ENCODE data around the gene CDR2.
"Not testable (repeated sequence)": the region's sequence is repeated elsewhere in the genome, so short reads cannot be mapped to it uniquely, and the experiment has no call there.

CDR2 gene

DNA sequence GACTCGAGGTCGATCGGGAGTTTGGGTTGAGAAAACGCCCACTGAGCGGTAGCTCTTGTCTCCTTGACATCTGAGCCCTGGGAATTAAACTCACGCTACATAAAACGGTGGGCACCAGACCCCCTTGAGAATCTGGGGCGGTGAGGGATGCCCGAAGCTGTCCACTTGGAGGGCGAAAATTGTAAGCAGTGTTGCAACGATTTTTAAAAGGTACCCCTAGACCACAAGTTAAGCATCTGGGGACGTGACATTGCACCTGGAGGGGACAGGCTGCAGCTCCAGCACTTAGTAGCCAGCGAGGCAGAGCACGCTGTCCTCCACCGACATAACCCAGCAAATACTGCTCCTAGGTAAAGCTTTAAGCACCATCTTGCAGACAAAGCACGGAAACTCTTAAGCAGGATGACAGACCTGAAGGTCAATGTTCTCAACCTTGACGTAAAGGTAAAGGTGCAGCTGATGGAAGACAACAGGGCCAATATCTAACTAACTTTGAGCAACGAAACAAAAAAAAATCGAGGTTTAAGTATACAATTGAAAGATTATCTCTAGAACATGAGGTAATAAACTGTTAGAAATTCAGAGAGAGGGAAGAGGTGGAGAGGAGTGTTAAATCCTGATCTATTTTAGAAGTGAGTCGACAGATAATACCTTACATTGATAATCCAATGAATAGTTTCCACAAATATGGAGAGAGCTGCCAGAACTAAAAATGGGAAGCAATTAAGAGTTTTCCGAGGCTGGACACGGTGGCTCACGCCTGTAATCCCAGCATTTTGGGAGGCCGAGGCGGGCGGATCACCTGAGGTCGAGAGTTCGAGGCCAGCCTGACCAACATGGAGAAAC is 921 bp upstream of the CDR2 start:
- no peak for DNase-seq

- peak; percentile 34 for DNase-seq
These were observed 633 bp downstream of the CDR2 start for GRCh38 chr16:22373662-22374310.

GRCh38 chr16:22372882-22373661 is 1.3 kb downstream of the CDR2 start:
- DNase-seq, result no peak

DNA sequence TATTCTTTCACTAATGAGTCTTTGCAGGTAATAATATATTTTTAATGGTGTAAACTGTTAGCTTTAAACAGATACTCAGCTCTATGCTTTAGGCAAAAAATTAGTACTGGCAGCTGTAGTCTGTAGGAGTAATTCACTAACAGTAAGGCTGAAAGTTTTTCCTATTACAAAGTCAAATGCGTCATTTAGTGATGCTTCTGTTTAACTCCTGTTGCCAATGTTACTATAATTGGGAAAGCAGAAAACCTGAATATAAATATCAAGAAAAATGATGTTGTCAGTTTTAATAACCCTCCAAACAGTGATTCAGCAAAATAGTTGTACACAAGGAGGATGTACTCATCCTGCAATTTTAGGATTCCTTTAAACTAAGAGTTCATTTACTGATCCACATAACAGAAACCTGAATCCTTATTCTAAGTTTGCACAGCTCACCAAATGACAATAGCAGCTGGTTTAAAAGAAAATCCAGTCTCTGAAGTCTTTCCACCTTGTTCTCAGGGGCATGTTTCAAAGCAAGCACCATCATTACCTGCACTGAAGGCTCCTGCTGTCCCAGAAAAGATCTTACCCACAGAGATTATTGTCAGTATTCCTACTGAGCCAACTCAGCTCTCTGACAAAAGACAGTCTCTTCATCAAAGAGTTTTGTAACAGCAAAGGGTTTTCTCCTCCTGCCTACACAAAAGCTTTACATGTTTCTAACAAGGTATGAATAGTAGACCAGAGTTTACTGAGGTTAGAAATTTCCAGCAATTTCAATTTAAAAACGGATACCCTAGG is 4.2 kb downstream of the CDR2 start:
- DNase-seq, result no peak

- no peak for DNase-seq
These were observed 5.1 kb downstream of the CDR2 start for GRCh38 chr16:22369221-22369811.

GRCh38 chr16:22368200-22368826 is 6.1 kb downstream of the CDR2 start:
- not testable (repeated sequence) for DNase-seq

- DNase-seq, result no peak
These were observed 7.5 kb downstream of the CDR2 start for GRCh38 chr16:22366889-22367288.

- no peak for DNase-seq
These were observed 8.0 kb downstream of the CDR2 start for GRCh38 chr16:22366371-22366770.

DNA sequence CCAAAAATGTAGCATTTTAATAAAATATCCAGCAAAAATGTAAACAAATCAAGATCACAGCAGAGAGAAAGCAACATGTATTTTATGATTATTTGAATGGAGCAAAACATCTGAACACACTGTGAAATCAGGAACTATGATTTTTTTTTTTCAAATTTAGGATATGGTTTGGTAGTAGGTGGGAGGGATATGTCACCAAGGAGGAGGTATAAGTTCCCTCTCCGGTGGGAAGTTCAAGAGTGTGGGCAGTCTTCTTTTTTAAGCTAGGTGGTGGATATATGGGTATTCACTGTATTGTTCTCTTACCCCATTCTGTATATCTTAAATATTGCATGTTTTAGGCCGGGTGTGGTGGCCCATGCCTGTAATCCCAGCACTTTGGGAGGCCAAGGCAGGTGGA is 10.2 kb downstream of the CDR2 start:
- DNase-seq, result no peak

DNA sequence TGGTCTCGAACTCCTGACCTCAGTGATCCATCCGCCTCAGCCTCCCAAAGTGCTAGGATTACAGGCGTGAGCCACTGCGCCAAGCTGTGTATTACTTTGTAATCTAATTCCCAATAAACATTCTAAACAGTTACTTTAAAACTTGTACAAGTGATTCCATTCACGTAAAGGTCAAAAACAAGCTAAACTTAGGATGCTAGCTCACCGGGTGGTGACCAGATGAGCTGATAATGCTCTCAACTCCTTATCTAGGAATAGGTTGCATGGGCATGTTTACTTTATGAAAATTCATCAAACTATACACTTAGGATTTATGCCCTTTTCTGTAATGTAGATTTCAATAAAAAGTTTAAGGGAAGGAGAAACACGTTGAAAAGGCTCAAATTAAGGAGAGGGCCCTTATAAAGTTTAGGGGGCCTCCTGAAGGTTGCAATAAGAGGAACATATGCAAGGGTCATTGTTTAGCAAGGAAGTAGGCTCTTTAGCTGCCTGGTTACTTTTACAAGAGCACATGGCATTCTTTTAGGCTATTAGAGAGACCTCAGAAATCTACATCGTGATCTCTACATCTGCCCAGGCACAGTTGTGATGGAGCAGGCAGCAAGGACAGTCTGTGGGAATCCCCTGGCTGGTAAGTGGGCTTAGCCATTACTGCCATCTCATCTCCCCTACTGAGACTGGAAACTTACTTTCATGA is 13.3 kb downstream of the CDR2 start:
- DNase-seq, result no peak

DNA sequence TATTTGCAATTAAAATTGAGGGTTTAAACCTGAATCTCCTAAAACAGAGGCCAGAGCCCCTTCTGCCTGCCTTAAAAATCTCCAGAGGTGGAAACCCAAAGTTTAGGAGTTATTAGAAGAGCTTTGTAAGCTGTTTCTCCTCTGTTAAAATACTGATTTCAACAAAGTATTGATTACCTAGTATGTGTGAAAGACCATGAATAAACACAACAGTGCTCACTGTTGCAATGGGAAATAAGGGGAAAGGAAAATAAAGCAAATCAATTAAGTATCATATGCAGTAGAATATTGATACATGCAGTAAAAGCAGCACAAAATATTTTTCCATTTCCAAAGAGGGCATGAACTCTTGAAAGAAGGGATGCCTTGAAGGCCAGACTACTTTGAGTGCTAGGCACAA is 14.7 kb downstream of the CDR2 start:
- no peak for DNase-seq

- DNase-seq, result no peak
These were observed 16.4 kb downstream of the CDR2 start for GRCh38 chr16:22358000-22358399.

DNA sequence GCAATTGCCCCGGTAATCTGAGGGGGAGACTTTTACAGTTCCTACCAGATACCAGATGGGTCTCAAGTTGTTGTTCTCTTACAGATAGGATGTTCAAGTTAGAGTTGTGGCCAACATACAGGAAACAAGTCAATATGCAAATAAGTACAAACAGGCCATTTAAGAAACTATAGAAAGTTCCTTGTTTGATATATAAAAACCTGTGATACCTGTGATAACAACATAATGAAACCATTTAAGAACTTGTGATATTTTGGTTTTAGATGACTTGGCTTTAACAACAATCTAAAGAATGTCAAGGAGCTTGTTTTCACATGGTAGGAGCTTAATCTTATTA is 16.8 kb downstream of the CDR2 start:
- DNase-seq, result no peak

GRCh38 chr16:22356930-22357634 is 17.3 kb downstream of the CDR2 start:
- peak; percentile 22 for DNase-seq

- no peak for DNase-seq
These were observed 18.9 kb downstream of the CDR2 start for GRCh38 chr16:22355487-22355908.

- DNase-seq, result no peak
These were observed 20.4 kb downstream of the CDR2 start for GRCh38 chr16:22353933-22354541.

DNA sequence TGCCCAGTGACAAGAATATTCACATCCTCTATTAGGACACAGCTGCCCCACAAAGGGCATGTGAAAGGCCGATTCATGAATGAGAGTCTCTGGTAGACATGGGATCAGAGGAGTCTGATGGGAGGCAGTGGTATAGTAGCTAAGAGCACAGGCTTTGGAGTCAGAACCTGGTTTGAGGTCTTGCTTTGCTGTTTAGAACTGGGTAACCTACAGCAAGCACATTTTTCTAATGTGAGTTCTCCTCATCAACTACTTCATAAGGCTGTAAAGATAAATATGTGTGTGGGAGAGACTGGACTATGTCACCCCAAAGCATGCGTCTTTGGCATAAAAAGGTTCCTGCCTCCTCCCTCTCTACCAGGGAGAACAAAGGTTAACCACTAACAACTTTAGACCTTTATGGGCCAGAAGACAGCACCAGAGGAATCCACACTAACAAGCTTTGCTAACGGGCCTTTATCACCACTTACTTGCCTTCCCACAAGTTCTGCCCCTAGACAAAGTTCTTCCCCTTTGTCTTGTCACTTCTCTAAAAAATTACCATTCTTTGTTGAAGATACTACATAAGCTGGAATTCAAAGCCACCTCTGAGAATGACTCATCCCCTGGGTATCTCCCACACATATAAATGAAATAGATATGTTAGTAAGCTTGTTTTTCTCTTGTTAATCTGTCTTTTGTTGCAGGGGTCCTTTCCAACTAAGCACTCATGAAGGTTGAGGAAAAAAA is 21.1 kb downstream of the CDR2 start:
- DNase-seq, result peak; percentile 28

DNA sequence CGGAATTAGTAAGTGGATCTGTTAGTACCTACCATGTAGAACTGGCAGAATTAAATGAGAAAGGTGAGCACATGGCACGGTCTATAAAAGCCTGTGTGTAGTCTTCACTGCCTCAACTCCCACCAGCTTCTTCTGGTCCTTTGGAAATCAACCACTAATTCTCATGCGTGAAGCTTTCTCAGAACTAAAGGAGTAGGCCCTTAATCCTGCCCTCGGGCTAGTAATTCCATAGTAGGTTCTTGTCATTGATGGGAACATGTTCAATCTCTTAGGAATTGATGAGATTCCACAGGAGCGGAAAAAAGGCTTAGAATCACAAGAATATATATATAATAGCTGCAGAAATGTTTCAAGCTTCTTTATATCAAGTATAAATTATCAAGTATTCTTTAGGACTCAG is 21.7 kb downstream of the CDR2 start:
- DNase-seq, result no peak

GRCh38 chr16:22352140-22352539 is 22.3 kb downstream of the CDR2 start:
- DNase-seq, result no peak

DNA sequence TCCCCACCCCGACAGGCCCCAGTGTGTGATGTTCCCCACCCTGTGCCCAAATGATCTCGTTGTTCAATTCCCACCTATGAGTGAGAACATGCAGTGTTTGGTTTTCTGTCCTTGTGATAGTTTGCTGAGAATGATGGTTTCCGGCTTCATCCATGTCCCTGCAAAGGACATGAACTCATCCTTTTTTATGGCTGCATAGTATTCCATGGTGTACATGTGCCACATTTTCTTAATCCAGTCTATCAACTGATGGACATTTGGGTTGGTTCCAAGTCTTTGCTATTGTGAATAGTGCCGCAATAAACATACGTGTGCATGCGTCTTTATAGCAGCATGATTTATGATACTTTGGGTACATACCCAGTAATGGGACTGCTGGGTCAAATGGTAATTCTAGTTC is 23.4 kb downstream of the CDR2 start:
- DNase-seq, result not testable (repeated sequence)
